Activated CD8-positive, alpha-beta T cell treated with anti-CD3 and anti-CD28 coated beads, Interleukin-2, amount 10 ng/mL, durations not matched to agents 7 days and 5 days (primary cell): ENCODE data around the gene B3GALT6. TPM values are rescaled to one million over a fixed set of nuclear protein-coding genes. Genes with fewer than 3 reads are reported as not detected.

Experiments
- ATAC-seq: fragments of 150-1000 bp; cut with Tn5 transposase; one replicate; pipeline ENCODE4 v1.10.0; 2021; ENCODE audit warnings: moderate library complexity
- CTCF ChIA-PET: fragments of 350-600 bp; sonication (Branson Sonifier 250); formaldehyde crosslinking; loops from one replicate; lab custom pipeline; 2021; ENCODE audit warnings: antibody characterized with exemption; lab: Charles Lee
- POLR2A ChIA-PET: fragments of 350-600 bp; sonication (Branson Sonifier 250); formaldehyde crosslinking; loops from one replicate; lab custom pipeline; 2021; ENCODE audit warnings: antibody characterized with exemption; lab: Charles Lee
- DNase-seq: peaks from one replicate; pipeline ENCODE4 v3.0.0-alpha.2; 2020
- H3K27ac Mint-ChIP-seq: one replicate; pipeline ENCODE4 v1.8.0; 2021; ENCODE audit warnings: mild to moderate bottlenecking, mixed read lengths
- H3K27me3 Mint-ChIP-seq: one replicate; pipeline ENCODE4 v1.8.0; 2021; ENCODE audit warnings: low read depth, mixed read lengths
- H3K36me3 Mint-ChIP-seq: one replicate; pipeline ENCODE4 v1.8.0; 2021; ENCODE audit warnings: low read depth, mixed read lengths
- H3K4me1 Mint-ChIP-seq: one replicate; pipeline ENCODE4 v1.8.0; 2021; ENCODE audit warnings: low read depth, mixed read lengths
- H3K4me3 Mint-ChIP-seq: one replicate; pipeline ENCODE4 v1.8.0; 2021; ENCODE audit warnings: mild to moderate bottlenecking, mixed read lengths
- H3K9me3 Mint-ChIP-seq: one replicate; pipeline ENCODE4 v1.8.0; 2022; ENCODE audit warnings: mixed read lengths; ENCODE audit not compliant: insufficient read depth
- total RNA-seq, 2 experiments: library from RNA; stranded (reverse); gene quantifications; one replicate each; pipeline ENCODE4 v1.2.3, GENCODE V29; 2021

B3GALT6 gene
- total RNA-seq, 2 experiments from 2014 or later = 21.2 to 22.4 TPM

- ChIA-PET CTCF (interaction anchor here (1.0 kb wide), 1 partner anchor 145 kb away, joined by 4 read pairs; no protein-coding TSS in a partner anchor), POLR2A (no interaction called here)
- no peak overlapping the region for H3K4me3 Mint-ChIP-seq
- no peaks in the 10 kb centered on the region for H3K9me3 Mint-ChIP-seq
- H3K27ac Mint-ChIP-seq = no peak overlapping the region
- peaks cover 34% of the 10 kb centered on the region for H3K4me1 Mint-ChIP-seq
- H3K27me3 Mint-ChIP-seq = no peaks in the 10 kb centered on the region
- no peak for ATAC-seq
- DNase-seq = no peak
- H3K36me3 Mint-ChIP-seq = peaks cover 48% of the 10 kb centered on the region
Observed at GRCh38 chr1:1267488-1268283, 35.6 kb downstream of the B3GALT6 start.

GRCh38 chr1:1268284-1268682 is 36.2 kb downstream of the B3GALT6 start:
- ChIA-PET POLR2A (no interaction called here), CTCF (interaction anchor here (1.0 kb wide), 1 partner anchor 146 kb away, joined by 4 read pairs; no protein-coding TSS in a partner anchor)
- H3K36me3 Mint-ChIP-seq = peaks cover 46% of the 10 kb centered on the region
- no peak for ATAC-seq
- H3K27me3 Mint-ChIP-seq = no peaks in the 10 kb centered on the region
- H3K27ac Mint-ChIP-seq = no peak overlapping the region
- no peak overlapping the region for H3K4me3 Mint-ChIP-seq
- H3K9me3 Mint-ChIP-seq = no peaks in the 10 kb centered on the region
- H3K4me1 Mint-ChIP-seq = peaks cover 38% of the 10 kb centered on the region
- DNase-seq = no peak

GRCh38 chr1:1270813-1271212 is 38.8 kb downstream of the B3GALT6 start:
- H3K9me3 Mint-ChIP-seq = no peaks in the 10 kb centered on the region
- ATAC-seq (no peak), DNase-seq (no peak)
- peak overlapping the region; percentile 70 for H3K27ac Mint-ChIP-seq
- ChIA-PET CTCF (interaction anchor here (1.5 to 1.8 kb wide), 2 partner anchors 21 to 149 kb away, joined by 4 to 7 read pairs; no protein-coding TSS in a partner anchor), POLR2A (no interaction called here)
- H3K4me1 Mint-ChIP-seq = peaks cover 42% of the 10 kb centered on the region
- peaks cover 38% of the 10 kb centered on the region for H3K36me3 Mint-ChIP-seq
- peak overlapping the region; percentile 67 for H3K4me3 Mint-ChIP-seq
- no peaks in the 10 kb centered on the region for H3K27me3 Mint-ChIP-seq

GRCh38 chr1:1272341-1273208 is 40.5 kb downstream of the B3GALT6 start:
- H3K36me3 Mint-ChIP-seq = peaks cover 29% of the 10 kb centered on the region
- peak overlapping the region; percentile 89 for H3K4me3 Mint-ChIP-seq
- peak overlapping the region; percentile 87 for H3K27ac Mint-ChIP-seq
- ChIA-PET CTCF (interaction anchor here (1.0 to 1.8 kb wide), 3 partner anchors 19 to 155 kb away, joined by 4 to 7 read pairs (median 5); no protein-coding TSS in a partner anchor), POLR2A (interaction anchor here (0.7 to 0.9 kb wide), 2 partner anchors 33 to 314 kb away, joined by 3 read pairs; partner anchors contain the start of gene NOC2L)
- no peaks in the 10 kb centered on the region for H3K27me3 Mint-ChIP-seq
- DNase-seq = peak; percentile 38
- no peaks in the 10 kb centered on the region for H3K9me3 Mint-ChIP-seq
- ATAC-seq = peak; percentile 10
- H3K4me1 Mint-ChIP-seq = peaks cover 39% of the 10 kb centered on the region

GRCh38 chr1:1273209-1273511 is 41.1 kb downstream of the B3GALT6 start:
- Mint-ChIP-seq H3K4me3 (peak overlapping the region; percentile 89), H3K36me3 (peaks cover 29% of the 10 kb centered on the region), H3K4me1 (peaks cover 39% of the 10 kb centered on the region), H3K27me3 (no peaks in the 10 kb centered on the region), H3K9me3 (no peaks in the 10 kb centered on the region), H3K27ac (peak overlapping the region; percentile 87)
- CTCF ChIA-PET = interaction anchor here (1.0 to 1.8 kb wide), 3 partner anchors 18 to 156 kb away, joined by 3 to 5 read pairs (median 4); no protein-coding TSS in a partner anchor
- ATAC-seq (peak; percentile 7), DNase-seq (no peak)
- POLR2A ChIA-PET = interaction anchor here (0.9 kb wide), 1 partner anchor 32 kb away, joined by 3 read pairs; no protein-coding TSS in a partner anchor

- POLR2A ChIA-PET = interaction anchor here (0.9 kb wide), 1 partner anchor 32 kb away, joined by 3 read pairs; no protein-coding TSS in a partner anchor
- CTCF ChIA-PET = interaction anchor here (0.7 to 1.8 kb wide), 4 partner anchors 17 to 156 kb away, joined by 3 to 5 read pairs (median 4); no protein-coding TSS in a partner anchor
- Mint-ChIP-seq H3K9me3 (no peaks in the 10 kb centered on the region), H3K36me3 (peaks cover 29% of the 10 kb centered on the region), H3K4me1 (peaks cover 39% of the 10 kb centered on the region), H3K4me3 (peak within 1 kb of the TSS; percentile 89), H3K27ac (peak within 1 kb of the TSS; percentile 87), H3K27me3 (no peaks in the 10 kb centered on the region)
- ATAC-seq = peak; percentile 95
- DNase-seq = peak; percentile 96
Observed at GRCh38 chr1:1273512-1274298, 41.7 kb downstream of the B3GALT6 start, which contains the start of gene UBE2J2. TSS of gene UBE2J2 (minus strand) at chr1:1273854. CDS start at chr1:1267992, 5,862 bp downstream.

GRCh38 chr1:1274299-1274930 is 42.4 kb downstream of the B3GALT6 start:
- Mint-ChIP-seq H3K9me3 (no peaks in the 10 kb centered on the region), H3K4me3 (peak overlapping the region; percentile 63), H3K27ac (peak overlapping the region; percentile 55), H3K36me3 (peaks cover 29% of the 10 kb centered on the region), H3K27me3 (no peaks in the 10 kb centered on the region), H3K4me1 (peaks cover 39% of the 10 kb centered on the region)
- CTCF ChIA-PET = interaction anchor here (0.7 to 1.8 kb wide), 3 partner anchors 16 to 31 kb away, joined by 3 to 4 read pairs (median 4); no protein-coding TSS in a partner anchor
- no peak for ATAC-seq
- POLR2A ChIA-PET = no interaction called here
- no peak for DNase-seq

- CTCF ChIA-PET = no interaction called here
- Mint-ChIP-seq H3K27ac (peak overlapping the region; percentile 55), H3K4me3 (peak overlapping the region; percentile 63), H3K9me3 (no peaks in the 10 kb centered on the region), H3K36me3 (peaks cover 25% of the 10 kb centered on the region), H3K4me1 (peaks cover 35% of the 10 kb centered on the region), H3K27me3 (no peaks in the 10 kb centered on the region)
- POLR2A ChIA-PET = no interaction called here
- no peak for DNase-seq
- ATAC-seq = no peak
Observed at GRCh38 chr1:1274931-1275431, 42.9 kb downstream of the B3GALT6 start.

- peaks cover 26% of the 10 kb centered on the region for H3K4me1 Mint-ChIP-seq
- H3K36me3 Mint-ChIP-seq = peaks cover 16% of the 10 kb centered on the region
- DNase-seq (no peak), ATAC-seq (no peak)
- ChIA-PET CTCF (no interaction called here), POLR2A (no interaction called here)
- H3K9me3 Mint-ChIP-seq = no peaks in the 10 kb centered on the region
- H3K4me3 Mint-ChIP-seq = peak overlapping the region; percentile 46
- no peaks in the 10 kb centered on the region for H3K27me3 Mint-ChIP-seq
- H3K27ac Mint-ChIP-seq = no peak overlapping the region
Observed at GRCh38 chr1:1275836-1276235, 43.8 kb downstream of the B3GALT6 start.

GRCh38 chr1:1278620-1279019 is 46.6 kb downstream of the B3GALT6 start:
- Mint-ChIP-seq H3K36me3 (no peaks in the 10 kb centered on the region), H3K27ac (no peak overlapping the region), H3K4me3 (no peak overlapping the region), H3K4me1 (peaks cover 5% of the 10 kb centered on the region), H3K9me3 (no peaks in the 10 kb centered on the region), H3K27me3 (no peaks in the 10 kb centered on the region)
- DNase-seq = no peak
- ChIA-PET POLR2A (interaction anchor here (0.6 kb wide), 1 partner anchor 47 kb away, joined by 3 read pairs; no protein-coding TSS in a partner anchor), CTCF (no interaction called here)
- ATAC-seq = no peak
